Glomerular endothelial cell (primary cell): ENCODE results near the gene LTC4S. TPM values are rescaled to one million over a fixed set of nuclear protein-coding genes. Genes with fewer than 3 reads are reported as not detected.

Source experiments
- DNase-seq: peaks from one replicate; pipeline ENCODE4 v3.0.0-alpha.2; 2011; ENCODE audit warnings: low read depth, low spot score; ENCODE audit errors: extremely low read depth
- total RNA-seq: library from RNA; depleted of rRNA; stranded (reverse); fragments of >200 nt; gene quantifications from 2 replicates; pipeline ENCODE4 v1.2.3, GENCODE V29; 2015

LTC4S gene
- total RNA-seq, 1 donor from 2014 or later = not detected

- DNase-seq = no peak
Observed at GRCh38 chr5:179805529-179806249, 11.9 kb downstream of the LTC4S start.

- no peak for DNase-seq
Observed at GRCh38 chr5:179806250-179807048, 12.7 kb downstream of the LTC4S start, which contains the start of gene MGAT4B. Gene MGAT4B (minus strand): TSS chr5:179806866. CDS start chr5:179806583, 283 bp downstream.

GRCh38 chr5:179812135-179812825 lies 18.5 kb downstream of the LTC4S start:
- no peak for DNase-seq

- no peak for DNase-seq
Observed at GRCh38 chr5:179812997-179813607, 19.3 kb downstream of the LTC4S start.

GRCh38 chr5:179814090-179814489 lies 20.3 kb downstream of the LTC4S start:
- no peak for DNase-seq

- no peak for DNase-seq
Observed at GRCh38 chr5:179815491-179816249, 21.9 kb downstream of the LTC4S start.

GRCh38 chr5:179816401-179816795 lies 22.6 kb downstream of the LTC4S start:
- no peak for DNase-seq

GRCh38 chr5:179816796-179817469 lies 23.1 kb downstream of the LTC4S start:
- no peak for DNase-seq

- DNase-seq = no peak
Observed at GRCh38 chr5:179817470-179817840, 23.7 kb downstream of the LTC4S start.

- DNase-seq = no peak
Observed at GRCh38 chr5:179817890-179818745, 24.3 kb downstream of the LTC4S start.

GRCh38 chr5:179818746-179819295 lies 25.0 kb downstream of the LTC4S start:
- no peak for DNase-seq

GRCh38 chr5:179819296-179820126 lies 25.7 kb downstream of the LTC4S start:
- no peak for DNase-seq

- DNase-seq = no peak
Observed at GRCh38 chr5:179820127-179820482, 26.3 kb downstream of the LTC4S start.

GRCh38 chr5:179820483-179821297 lies 26.9 kb downstream of the LTC4S start, which contains the start of gene SQSTM1:
Gene SQSTM1 (plus strand): TSS chr5:179820905. CDS start chr5:179820937, 32 bp downstream.
- DNase-seq = no peak

- peak; percentile 52 for DNase-seq
Observed at GRCh38 chr5:179821298-179822058, 27.7 kb downstream of the LTC4S start.

- DNase-seq = no peak
Observed at GRCh38 chr5:179822059-179822432, 28.3 kb downstream of the LTC4S start.
